K562 (cell line): Measurements from ENCODE around the gene EHBP1L1. TPM values are rescaled to one million over a fixed set of nuclear protein-coding genes. Genes with fewer than 3 reads are reported as not detected.

ENCODE experiments used
- ATF7 ChIP-seq: fragments of 450-650 bp; IDR thresholded peaks from 2 replicates; pipeline ENCODE4 v1.7.1; 2014; ENCODE audit warnings: mild to moderate bottlenecking, moderate library complexity
- BMI1 ChIP-seq: fragments of 150-350 bp; IDR thresholded peaks from 2 replicates; pipeline ENCODE4 v1.6.1; 2014; ENCODE audit warnings: low read length
- CAMTA2 ChIP-seq: fragments of 250-450 bp; sonication (Bioruptor Pico); conservative IDR thresholded peaks from 2 replicates; pipeline ENCODE4 v1.5.1; 2022
- CCNT2 ChIP-seq: IDR thresholded peaks from 2 replicates; pipeline ENCODE4 v1.6.1; 2011; ENCODE audit warnings: borderline replicate concordance, low read depth, mild to moderate bottlenecking, moderate library complexity, mixed read lengths, low read length; ENCODE audit not compliant: insufficient read length; ENCODE audit errors: extremely low read depth
- CTBP1 ChIP-seq: fragments of 450-650 bp; IDR thresholded peaks from 2 replicates; pipeline ENCODE4 v1.6.1; 2016; ENCODE audit warnings: borderline replicate concordance
- ETV5 ChIP-seq: sonication (generic); formaldehyde crosslinking; IDR thresholded peaks from 2 replicates; pipeline ENCODE4 v1.4.0; 2020; ENCODE audit warnings: low read depth, mild to moderate bottlenecking, missing genetic modification reagents
- FOXJ2 ChIP-seq: fragments of 200-800 bp; sonication (Bioruptor generic); IDR thresholded peaks from 2 replicates; pipeline ENCODE4 v1.6.1; 2016; ENCODE audit warnings: missing genetic modification characterization, missing compliant biosample characterization
- HCFC1 ChIP-seq: IDR thresholded peaks from 2 replicates; pipeline ENCODE4 v1.6.1; 2012; ENCODE audit warnings: low read depth, low read length, improper control_type of control experiment
- MCM3 ChIP-seq: fragments of 450-650 bp; IDR thresholded peaks from 2 replicates; pipeline ENCODE4 v1.6.1; 2016
- NFIC ChIP-seq: fragments of 450-650 bp; IDR thresholded peaks from 2 replicates; pipeline ENCODE4 v1.6.1; 2017; ENCODE audit warnings: mild to moderate bottlenecking, inconsistent platforms
- NFIX ChIP-seq: fragments of 250-450 bp; sonication (Bioruptor Pico); IDR thresholded peaks from 2 replicates; pipeline ENCODE4 v1.4.0; 2020; ENCODE audit warnings: low read depth, mild to moderate bottlenecking, moderate library complexity
- NRF1 ChIP-seq, 2 experiments: fragments of 450-650 bp; IDR thresholded peaks in 1 of 2; conservative IDR thresholded peaks in 1 of 2; 2 replicates each; pipeline ENCODE4 v1.6.1; 2014; ENCODE audit warnings: mild to moderate bottlenecking in 2 of 2
- RB1 ChIP-seq: fragments of 450-650 bp; IDR thresholded peaks from 2 replicates; pipeline ENCODE4 v1.6.1; 2017; ENCODE audit warnings: low read depth, mild to moderate bottlenecking
- SIN3B ChIP-seq: fragments of 450-650 bp; IDR thresholded peaks from 2 replicates; pipeline ENCODE4 v1.6.1; 2017; ENCODE audit warnings: low read depth, mild to moderate bottlenecking, moderate library complexity
- SMARCA4 ChIP-seq: fragments of 450-650 bp; IDR thresholded peaks from 2 replicates; pipeline ENCODE4 v1.6.1; 2016
- U2AF2 ChIP-seq: fragments of 200-400 bp; formaldehyde crosslinking; optimal IDR thresholded peaks from 2 replicates; pipeline ENCODE3; 2017; ENCODE audit warnings: low read depth, mild to moderate bottlenecking, low read length
- ZFX ChIP-seq: sonication (generic); formaldehyde crosslinking; IDR thresholded peaks from 2 replicates; pipeline ENCODE4 v1.8.0; 2022; ENCODE audit warnings: mild to moderate bottlenecking, missing genetic modification reagents, moderate library complexity
- ZNF124 ChIP-seq: sonication (generic); formaldehyde crosslinking; IDR thresholded peaks from 2 replicates; pipeline ENCODE4 v1.8.1; 2022; ENCODE audit warnings: missing genetic modification reagents
- ZNF785 ChIP-seq: fragments of 250-450 bp; sonication (Bioruptor Pico); IDR thresholded peaks from 2 replicates; pipeline ENCODE4 v1.4.0; 2020; ENCODE audit warnings: mild to moderate bottlenecking
- ZSCAN32 ChIP-seq: fragments of 450-650 bp; formaldehyde crosslinking; IDR thresholded peaks from 2 replicates; pipeline ENCODE4 v1.4.0; 2020; ENCODE audit warnings: mild to moderate bottlenecking, moderate library complexity
- polyA plus RNA-seq, 8 experiments: library from polyadenylated mRNA; depleted of rRNA in 4 of 8; stranded (reverse) in 5 of 8; unstranded in 3 of 8; fragments of >200 nt; fragmentation: Nextera tagmentation in 2 of 8; fragmentation: Illumina TruSeq in 1 of 8; extraction: Ambion mirVana in 2 of 8; extraction: Trizol in 1 of 8; gene quantifications; 2 replicates each; pipeline versions ENCODE4 v1.2.1 to v1.2.3, GENCODE V29; 2011 to 2014; ENCODE audit warnings: inconsistent platforms in 1 of 8, missing spikeins in 1 of 8
- total RNA-seq, 7 experiments: library from RNA; depleted of rRNA in 6 of 7; stranded (reverse); fragments of >200 nt in 6 of 7; fragmentation: Illumina TruSeq in 2 of 7; extraction: Trizol in 2 of 7; gene quantifications; 2 replicates each; pipeline versions ENCODE4 v1.2.1 to v1.2.3, GENCODE V29; 2011 to 2021; ENCODE audit warnings: low replicate concordance in 1 of 7
- TF ChIP-seq, protein P1 (sequence below), 3 experiments: fragments of 200-800 bp in 1 of 3; fragments of 250-450 bp in 1 of 3; fragments of 450-650 bp in 1 of 3; sonication (Bioruptor Pico) in 1 of 3; sonication (Bioruptor generic) in 1 of 3; formaldehyde crosslinking in 1 of 3; IDR thresholded peaks; 2 replicates each; pipeline versions ENCODE4 v1.6.1 to v1.8.0; 2016 to 2022; ENCODE audit warnings: mild to moderate bottlenecking in 2 of 3, missing genetic modification characterization in 2 of 3, missing compliant biosample characterization in 1 of 3, moderate library complexity in 1 of 3
- TF ChIP-seq, protein P2 (sequence below), 3 experiments: IDR thresholded peaks in 2 of 3; conservative IDR thresholded peaks in 1 of 3; 2 replicates each; pipeline ENCODE4 v1.5.1; 2011 to 2012; ENCODE audit warnings: low read length in 3 of 3, mild to moderate bottlenecking in 3 of 3, control low read depth in 2 of 3, improper control_type of control experiment in 1 of 3, inconsistent platforms in 1 of 3, low read depth in 1 of 3, mixed read lengths in 1 of 3, moderate library complexity in 1 of 3; ENCODE audit not compliant: insufficient read depth in 2 of 3
- TF ChIP-seq, protein P3 (sequence below), 2 experiments: IDR thresholded peaks; 2 replicates each; pipeline ENCODE4 v1.6.1; 2011; ENCODE audit warnings: borderline replicate concordance in 1 of 2, control low read depth in 1 of 2, low read depth in 1 of 2, low read length in 1 of 2, mild to moderate bottlenecking in 1 of 2, mixed read lengths in 1 of 2, moderate library complexity in 1 of 2; ENCODE audit not compliant: insufficient read depth in 1 of 2, insufficient read length in 1 of 2, poor library complexity in 1 of 2, severe bottlenecking in 1 of 2; ENCODE audit errors: extremely low read depth in 1 of 2

Gene EHBP1L1
- total and polyA plus RNA-seq, 9 of the 15 experiments (the other 6 are each of a cell fraction or from before 2014, with no cell fraction given), result 0.03 to 87.1 (median 26.3) TPM

DNA sequence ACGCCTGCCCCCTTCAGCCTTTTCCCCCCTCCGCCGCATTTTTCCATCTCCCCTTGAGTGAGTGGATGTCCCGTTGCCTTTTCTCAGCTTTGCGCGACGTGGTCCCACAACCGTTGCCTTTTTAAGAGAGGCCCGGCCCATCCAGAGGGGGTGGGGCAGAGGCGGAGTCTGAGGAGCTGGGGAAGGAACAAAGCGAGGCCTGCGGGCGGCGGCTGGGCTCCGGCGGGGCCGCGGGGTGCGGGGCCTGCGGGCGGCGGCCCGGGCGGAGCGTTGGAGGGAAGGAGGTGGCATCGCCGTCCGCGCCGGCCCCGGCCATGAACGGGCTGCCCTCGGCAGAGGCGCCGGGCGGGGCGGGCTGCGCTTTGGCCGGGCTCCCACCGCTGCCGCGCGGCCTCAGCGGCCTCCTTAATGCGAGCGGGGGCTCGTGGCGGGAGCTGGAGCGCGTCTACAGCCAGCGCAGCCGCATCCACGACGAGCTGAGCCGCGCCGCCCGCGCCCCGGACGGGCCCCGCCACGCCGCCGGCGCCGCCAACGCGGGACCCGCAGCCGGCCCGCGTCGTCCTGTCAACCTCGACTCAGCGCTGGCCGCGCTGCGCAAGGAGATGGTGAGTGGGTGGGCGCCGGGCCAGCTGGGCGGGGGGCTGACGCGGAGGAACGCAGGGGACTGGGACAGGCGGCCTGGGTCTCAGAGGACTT, 3.3 kb upstream of the EHBP1L1 start, which contains the start of gene FAM89B (continued):
- TF ChIP-seq CTBP1 (peak; percentile 14; the same call in 1 of the 2 replicates), NRF1 (conservative IDR thresholded peaks at IDR 0.05 in 1 of 2, IDR thresholded peaks at IDR 0.05 in 1 of 2) (peak; percentile 44 to 71; a peak in 2 of 4 replicates), BMI1 (no peak), NFIX (CRISPR knock-in tag) (no peak), ZSCAN32 (CRISPR knock-in tag) (no peak), U2AF2 (no peak), CAMTA2 (CRISPR knock-in tag) (0 out of 2 replicates have a peak, but pooled peaks have one; percentile 51), CCNT2 (peak; percentile 80), ZFX (peak; percentile 42; the same call in 1 of the 2 replicates), ATF7 (no peak), MCM3 (no peak), RB1 (peak; percentile 74; the same call in 1 of the 2 replicates), SMARCA4 (no peak), HCFC1 (no peak), SIN3B (peak; percentile 60; the same call in 1 of the 2 replicates), ZNF785 (no peak), NFIC (peak; percentile 39; the same call in 1 of the 2 replicates), ZNF124 (CRISPR knock-in tag) (no peak), ETV5 (CRISPR knock-in tag) (0 out of 2 replicates have a peak, but pooled peaks have one; percentile 8), FOXJ2 (no peak)
- TF ChIP-seq, protein P1, sequence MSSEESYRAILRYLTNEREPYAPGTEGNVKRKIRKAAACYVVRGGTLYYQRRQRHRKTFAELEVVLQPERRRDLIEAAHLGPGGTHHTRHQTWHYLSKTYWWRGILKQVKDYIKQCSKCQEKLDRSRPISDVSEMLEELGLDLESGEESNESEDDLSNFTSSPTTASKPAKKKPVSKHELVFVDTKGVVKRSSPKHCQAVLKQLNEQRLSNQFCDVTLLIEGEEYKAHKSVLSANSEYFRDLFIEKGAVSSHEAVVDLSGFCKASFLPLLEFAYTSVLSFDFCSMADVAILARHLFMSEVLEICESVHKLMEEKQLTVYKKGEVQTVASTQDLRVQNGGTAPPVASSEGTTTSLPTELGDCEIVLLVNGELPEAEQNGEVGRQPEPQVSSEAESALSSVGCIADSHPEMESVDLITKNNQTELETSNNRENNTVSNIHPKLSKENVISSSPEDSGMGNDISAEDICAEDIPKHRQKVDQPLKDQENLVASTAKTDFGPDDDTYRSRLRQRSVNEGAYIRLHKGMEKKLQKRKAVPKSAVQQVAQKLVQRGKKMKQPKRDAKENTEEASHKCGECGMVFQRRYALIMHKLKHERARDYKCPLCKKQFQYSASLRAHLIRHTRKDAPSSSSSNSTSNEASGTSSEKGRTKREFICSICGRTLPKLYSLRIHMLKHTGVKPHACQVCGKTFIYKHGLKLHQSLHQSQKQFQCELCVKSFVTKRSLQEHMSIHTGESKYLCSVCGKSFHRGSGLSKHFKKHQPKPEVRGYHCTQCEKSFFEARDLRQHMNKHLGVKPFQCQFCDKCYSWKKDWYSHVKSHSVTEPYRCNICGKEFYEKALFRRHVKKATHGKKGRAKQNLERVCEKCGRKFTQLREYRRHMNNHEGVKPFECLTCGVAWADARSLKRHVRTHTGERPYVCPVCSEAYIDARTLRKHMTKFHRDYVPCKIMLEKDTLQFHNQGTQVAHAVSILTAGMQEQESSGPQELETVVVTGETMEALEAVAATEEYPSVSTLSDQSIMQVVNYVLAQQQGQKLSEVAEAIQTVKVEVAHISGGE (CRISPR knock-in tag; IDR thresholded peaks at IDR 0.05), result 0 out of 6 replicates have a peak, but pooled peaks of 1 of the 3 experiments have one; percentile 26
- TF ChIP-seq, protein P2, sequence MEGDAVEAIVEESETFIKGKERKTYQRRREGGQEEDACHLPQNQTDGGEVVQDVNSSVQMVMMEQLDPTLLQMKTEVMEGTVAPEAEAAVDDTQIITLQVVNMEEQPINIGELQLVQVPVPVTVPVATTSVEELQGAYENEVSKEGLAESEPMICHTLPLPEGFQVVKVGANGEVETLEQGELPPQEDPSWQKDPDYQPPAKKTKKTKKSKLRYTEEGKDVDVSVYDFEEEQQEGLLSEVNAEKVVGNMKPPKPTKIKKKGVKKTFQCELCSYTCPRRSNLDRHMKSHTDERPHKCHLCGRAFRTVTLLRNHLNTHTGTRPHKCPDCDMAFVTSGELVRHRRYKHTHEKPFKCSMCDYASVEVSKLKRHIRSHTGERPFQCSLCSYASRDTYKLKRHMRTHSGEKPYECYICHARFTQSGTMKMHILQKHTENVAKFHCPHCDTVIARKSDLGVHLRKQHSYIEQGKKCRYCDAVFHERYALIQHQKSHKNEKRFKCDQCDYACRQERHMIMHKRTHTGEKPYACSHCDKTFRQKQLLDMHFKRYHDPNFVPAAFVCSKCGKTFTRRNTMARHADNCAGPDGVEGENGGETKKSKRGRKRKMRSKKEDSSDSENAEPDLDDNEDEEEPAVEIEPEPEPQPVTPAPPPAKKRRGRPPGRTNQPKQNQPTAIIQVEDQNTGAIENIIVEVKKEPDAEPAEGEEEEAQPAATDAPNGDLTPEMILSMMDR (IDR thresholded peaks at IDR 0.05 in 2 of 3, conservative IDR thresholded peaks at IDR 0.05 in 1 of 3; ENCODE audit: insufficient read depth in 2 of 3, low read depth in 1 of 3, low read length in 3 of 3), result no peak
- TF ChIP-seq, protein P3, sequence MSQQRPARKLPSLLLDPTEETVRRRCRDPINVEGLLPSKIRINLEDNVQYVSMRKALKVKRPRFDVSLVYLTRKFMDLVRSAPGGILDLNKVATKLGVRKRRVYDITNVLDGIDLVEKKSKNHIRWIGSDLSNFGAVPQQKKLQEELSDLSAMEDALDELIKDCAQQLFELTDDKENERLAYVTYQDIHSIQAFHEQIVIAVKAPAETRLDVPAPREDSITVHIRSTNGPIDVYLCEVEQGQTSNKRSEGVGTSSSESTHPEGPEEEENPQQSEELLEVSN (IDR thresholded peaks at IDR 0.05; ENCODE audit: borderline replicate concordance in 1 of 2, extremely low read depth in 1 of 2, insufficient read depth in 1 of 2, insufficient read length in 1 of 2, low read depth in 1 of 2, low read length in 1 of 2, poor library complexity in 1 of 2, severe bottlenecking in 1 of 2), result peak; percentile 39 to 63
